ENCODE data around the gene CPT1A.

The CPT1A gene

DNA sequence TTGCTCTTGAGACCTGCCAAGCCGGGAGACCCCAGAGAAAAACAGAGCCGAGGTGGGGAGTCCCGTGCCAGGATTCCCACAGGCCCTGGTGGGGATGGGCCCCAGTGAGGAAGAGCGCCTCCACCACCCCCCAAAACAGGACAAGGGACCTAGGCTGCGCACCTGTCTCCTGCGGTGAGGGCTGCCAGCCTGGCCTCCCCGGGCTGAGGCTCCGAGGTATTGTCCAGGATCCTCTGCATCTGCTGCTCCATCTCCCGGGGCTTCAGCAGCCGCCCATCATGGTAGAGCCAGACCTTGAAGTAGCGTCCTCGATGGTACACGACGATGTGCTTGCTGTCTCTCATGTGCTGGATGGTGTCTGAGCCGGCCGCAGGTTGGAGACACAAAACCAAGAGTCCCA, 57.1 kb downstream of the CPT1A start:
- DNase-seq, result no peak

GRCh38 chr11:68783216-68783821, 58.4 kb downstream of the CPT1A start:
- no peak for DNase-seq

DNA sequence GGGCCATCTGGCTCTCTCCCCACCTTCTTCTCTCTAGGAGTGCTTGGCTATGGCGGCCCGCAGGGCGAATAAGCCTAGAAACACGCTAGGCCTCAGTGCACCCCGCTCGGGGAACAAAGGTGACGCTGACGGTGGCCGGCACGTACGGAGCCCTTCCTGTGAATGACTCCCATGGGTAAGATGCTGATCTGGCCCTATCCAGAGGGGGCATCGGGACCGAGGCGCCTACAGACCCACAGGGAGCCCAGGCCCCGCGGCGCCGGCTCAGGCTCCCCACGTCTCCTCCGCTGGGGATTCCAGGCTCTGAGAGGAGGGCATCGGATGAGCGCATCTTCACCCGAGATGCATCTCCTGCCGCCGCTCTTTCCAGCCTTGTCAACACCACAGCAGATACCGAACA, 59.0 kb downstream of the CPT1A start:
- no peak for DNase-seq

DNA sequence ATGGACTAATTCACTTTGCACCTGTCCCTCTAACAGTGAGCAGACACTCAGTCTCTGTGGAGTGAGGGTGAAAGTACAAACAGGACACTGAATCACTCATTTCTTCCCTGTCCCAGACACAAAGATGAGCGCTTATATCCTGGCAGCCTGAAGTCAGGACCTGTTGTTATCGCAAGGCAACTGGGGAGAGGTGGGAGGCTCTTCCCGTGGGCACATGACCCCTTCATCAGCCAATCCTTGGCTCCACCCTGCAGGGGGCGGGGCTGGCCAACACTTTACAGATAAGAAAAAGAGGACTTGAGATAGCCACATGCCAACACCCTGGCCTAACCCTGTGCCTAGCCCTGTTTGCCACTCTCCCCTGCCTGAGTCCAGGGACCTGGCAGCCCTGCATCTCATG, 60.9 kb downstream of the CPT1A start:
- DNase-seq, result no peak

GRCh38 chr11:68778205-68778604, 63.5 kb downstream of the CPT1A start:
- DNase-seq, result no peak

GRCh38 chr11:68776442-68777235, 65.1 kb downstream of the CPT1A start:
- no peak for DNase-seq

DNA sequence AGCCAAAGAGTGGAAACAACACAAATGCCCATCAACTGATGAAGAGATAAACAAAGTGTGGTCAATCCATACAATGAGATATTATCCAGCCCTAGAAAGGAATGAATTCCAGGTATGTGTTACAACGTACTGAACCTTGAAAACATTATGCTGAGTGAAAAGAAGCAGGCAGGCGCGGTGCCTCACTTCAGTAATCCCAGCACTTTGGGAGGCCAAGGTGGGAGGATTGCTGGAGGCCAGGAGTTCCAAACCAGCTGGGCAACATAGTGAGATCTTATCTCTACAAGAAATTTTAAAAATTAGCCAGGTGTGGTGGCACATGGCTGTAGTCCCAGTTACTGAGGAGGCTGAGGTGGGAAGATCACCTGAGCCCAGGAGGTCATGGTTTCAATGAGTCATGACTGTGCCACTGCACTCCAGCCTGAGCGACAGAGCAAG, 65.7 kb downstream of the CPT1A start:
- no peak for DNase-seq

GRCh38 chr11:68774194-68774585, 67.5 kb downstream of the CPT1A start:
- DNase-seq, result no peak

GRCh38 chr11:68773521-68774193, 68.1 kb downstream of the CPT1A start:
- no peak for DNase-seq

GRCh38 chr11:68772936-68773335, 68.8 kb downstream of the CPT1A start:
- DNase-seq, result no peak

DNA sequence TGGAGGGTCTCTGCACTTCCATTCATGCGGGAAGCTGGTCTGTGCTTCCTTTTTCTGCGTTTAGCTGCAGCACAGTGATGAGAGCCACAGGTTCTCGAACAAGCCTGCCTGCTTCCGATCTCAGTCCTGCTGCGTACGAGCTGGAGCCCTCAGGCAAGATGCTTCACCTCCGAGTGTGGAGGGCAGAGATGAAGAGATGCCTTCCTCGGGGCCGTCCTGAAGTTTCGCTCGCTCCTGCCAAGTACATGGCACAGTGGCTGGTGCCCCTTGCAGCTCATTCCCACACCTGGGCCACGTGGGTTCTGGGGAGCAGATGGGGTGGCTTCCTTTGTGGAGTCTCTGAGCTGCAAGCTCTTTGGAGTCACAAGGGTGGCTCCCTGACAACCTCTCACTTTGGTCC, 70.9 kb downstream of the CPT1A start:
- no peak for DNase-seq

DNA sequence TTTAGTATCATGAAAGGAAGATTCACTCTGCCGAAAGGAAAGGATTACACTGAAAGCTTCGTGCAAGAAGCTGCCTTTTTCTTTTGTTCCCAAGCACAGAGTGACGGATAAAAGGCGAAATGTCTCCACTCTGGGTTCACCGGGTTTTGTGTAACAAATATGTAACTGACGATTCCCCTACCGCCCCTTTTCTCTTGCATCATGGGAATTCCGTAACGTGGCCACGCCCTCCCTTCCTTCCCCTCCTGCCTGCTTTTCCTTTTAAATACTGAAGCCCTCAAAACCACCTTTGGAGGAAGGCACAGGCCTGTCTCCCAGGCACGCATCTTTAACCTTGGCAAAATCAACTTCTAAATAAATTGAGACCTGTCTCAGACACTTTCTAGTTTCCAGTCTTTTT, 74.0 kb downstream of the CPT1A start:
- DNase-seq, result no peak

- DNase-seq, result no peak
Measured at GRCh38 chr11:68766786-68767185, 74.9 kb downstream of the CPT1A start.

DNA sequence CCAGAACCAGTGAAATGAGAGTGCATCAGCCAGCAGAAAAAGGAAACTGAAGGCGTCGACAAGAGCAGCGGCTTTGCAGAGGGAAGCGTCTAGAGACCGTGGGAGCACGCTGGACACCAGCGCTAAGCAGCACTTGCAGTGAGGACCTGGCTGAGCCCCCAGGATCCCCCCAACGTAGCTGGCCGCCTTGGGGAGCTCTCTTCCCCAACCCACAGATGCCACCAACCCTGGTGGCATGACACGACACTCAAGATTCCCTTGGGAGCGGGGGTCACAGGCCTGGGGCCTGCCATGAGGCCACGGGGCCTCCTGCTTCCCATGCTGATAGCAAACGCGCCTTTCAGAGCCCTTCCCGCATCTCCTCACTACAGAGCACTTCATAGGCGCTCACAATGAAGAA, 77.0 kb downstream of the CPT1A start:
- no peak for DNase-seq

GRCh38 chr11:68763926-68764657, 77.6 kb downstream of the CPT1A start:
- DNase-seq, result no peak

- DNase-seq, result no peak
Measured at GRCh38 chr11:68763181-68763721, 78.5 kb downstream of the CPT1A start.

- no peak for DNase-seq
Measured at GRCh38 chr11:68762481-68762880, 79.2 kb downstream of the CPT1A start.

- DNase-seq, result no peak
Measured at GRCh38 chr11:68761801-68762200, 79.9 kb downstream of the CPT1A start.

DNA sequence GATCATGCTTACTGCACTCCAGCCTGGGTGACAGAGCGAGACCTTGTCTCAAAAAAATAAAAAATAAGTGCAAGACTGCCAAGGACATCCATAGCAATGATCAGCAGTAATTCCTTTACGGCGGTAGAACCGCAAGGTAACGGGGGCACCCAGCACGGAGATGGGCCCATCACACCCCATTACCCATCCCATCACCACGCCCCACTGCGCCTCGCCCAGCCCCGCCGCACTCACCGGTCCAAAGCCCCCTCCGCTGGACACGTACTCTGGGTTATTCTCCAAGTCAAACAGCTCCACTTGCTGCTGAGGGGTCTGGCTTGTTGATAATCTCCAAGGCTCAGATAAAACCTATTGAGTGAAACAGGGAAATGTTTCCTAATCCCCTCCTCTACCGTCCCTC, 81.7 kb downstream of the CPT1A start:
- DNase-seq, result no peak

- no peak for DNase-seq
Measured at GRCh38 chr11:68757711-68758110, 84.0 kb downstream of the CPT1A start.

GRCh38 chr11:68756171-68756766, 85.4 kb downstream of the CPT1A start:
- DNase-seq, result no peak

DNA sequence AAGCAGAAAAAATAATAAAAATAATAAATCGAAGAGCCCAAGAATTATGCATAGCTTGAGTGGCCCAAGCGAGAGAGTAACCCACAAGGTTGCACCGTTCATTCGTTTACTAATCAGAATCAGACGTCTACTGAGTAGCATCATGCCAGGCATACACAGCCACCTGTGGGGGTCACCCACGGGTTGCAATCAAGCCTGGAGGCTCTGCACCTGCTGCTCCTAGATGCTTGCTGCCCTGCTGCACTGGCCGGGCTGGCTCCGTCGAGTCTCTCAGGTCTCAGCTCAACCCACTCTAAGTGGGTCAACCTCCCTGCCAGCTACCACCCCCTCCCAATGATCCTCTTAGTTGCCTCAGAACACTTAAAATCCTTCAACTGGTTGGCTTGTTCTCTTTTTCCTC, 88.4 kb downstream of the CPT1A start:
- DNase-seq, result no peak
